KOPT-K1 (cell line): Measurements from ENCODE around the gene ATF7IP.
A peak's percentile ranks its signal among the peaks of the same experiment; 100 is the strongest.
"Not testable (repeated sequence)": the region's sequence is repeated elsewhere in the genome, so short reads cannot be mapped to it uniquely, and the experiment has no call there.

Source experiments
- H3K27ac ChIP-seq: fragments of 200-600 bp; sonication (generic); 2 replicates; pipeline ENCODE4 v1.5.1; 2016; ENCODE audit warnings: antibody characterized with exemption, mild to moderate bottlenecking, low read depth, low read length; ENCODE audit not compliant: poor library complexity, severe bottlenecking
- H3K36me3 ChIP-seq: fragments of 200-600 bp; sonication (generic); 2 replicates; pipeline ENCODE4 v1.5.1; 2017; ENCODE audit warnings: antibody characterized with exemption, mild to moderate bottlenecking, low read length, moderate library complexity; ENCODE audit not compliant: insufficient read depth
- H3K9me3 ChIP-seq: fragments of 200-600 bp; sonication (generic); 2 replicates; pipeline ENCODE4 v1.5.1; 2017; ENCODE audit warnings: antibody characterized with exemption, low read length, mild to moderate bottlenecking; ENCODE audit not compliant: insufficient read depth, poor library complexity, severe bottlenecking

ATF7IP gene

DNA sequence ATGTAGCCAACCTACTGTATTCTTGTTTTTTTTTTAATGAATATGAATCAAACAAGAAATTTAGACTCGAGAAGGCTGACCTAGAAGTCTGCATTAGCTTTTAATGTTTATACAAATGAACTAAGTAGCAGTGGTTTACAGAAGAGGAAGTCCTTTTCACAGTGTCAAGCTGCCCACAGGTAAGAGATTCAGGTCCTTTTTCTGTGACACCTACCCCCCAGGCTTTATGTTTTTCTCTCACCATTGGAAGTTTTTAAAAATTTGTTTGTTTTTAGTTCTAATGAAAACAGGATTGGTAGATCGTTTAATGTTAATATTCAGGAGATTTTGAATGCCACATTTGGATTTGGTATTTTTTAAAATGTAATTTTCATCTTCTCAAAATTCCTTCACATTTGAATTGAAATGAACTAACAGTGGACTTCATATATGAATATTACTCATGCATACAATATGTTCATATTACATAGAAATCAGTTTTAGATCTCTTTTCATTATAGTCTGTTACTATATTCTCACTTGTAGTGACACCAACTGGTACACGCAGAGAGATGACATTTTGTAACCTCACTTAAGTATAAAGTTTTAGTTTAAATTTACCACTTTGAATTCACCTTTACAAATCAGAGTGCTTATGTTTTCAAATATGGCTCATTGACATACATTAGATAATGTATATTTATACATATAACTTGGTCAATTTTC lies 29.7 kb downstream of the ATF7IP start:
- Histone ChIP-seq H3K9me3 (peaks cover 29% of the 10 kb centered on the region), H3K36me3 (peaks cover 5% of the 10 kb centered on the region; the same call in 1 of the 2 replicates), H3K27ac (peak overlapping the region; percentile 55)

DNA sequence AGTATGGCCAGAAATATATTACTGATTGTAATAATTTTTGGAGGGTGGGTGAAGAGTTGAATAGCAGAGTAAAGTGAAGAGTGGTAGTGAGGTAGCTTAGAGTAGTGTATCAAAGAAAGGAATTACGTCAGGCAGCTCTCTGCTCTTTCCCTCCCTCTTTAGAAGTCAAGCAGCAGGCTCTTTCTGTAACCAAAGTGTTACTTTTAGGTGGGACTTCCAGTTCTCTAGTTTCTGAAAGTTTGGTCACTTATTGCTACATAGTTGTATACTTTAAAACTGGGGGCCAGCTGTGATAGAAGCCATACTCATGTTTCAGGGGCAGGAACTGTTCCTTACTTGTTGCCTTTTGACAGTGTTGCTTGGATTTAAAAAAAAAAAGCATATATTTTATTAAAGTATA lies 30.6 kb downstream of the ATF7IP start:
- Histone ChIP-seq H3K9me3 (peaks cover 38% of the 10 kb centered on the region), H3K36me3 (peaks cover 6% of the 10 kb centered on the region), H3K27ac (no peak overlapping the region)

DNA sequence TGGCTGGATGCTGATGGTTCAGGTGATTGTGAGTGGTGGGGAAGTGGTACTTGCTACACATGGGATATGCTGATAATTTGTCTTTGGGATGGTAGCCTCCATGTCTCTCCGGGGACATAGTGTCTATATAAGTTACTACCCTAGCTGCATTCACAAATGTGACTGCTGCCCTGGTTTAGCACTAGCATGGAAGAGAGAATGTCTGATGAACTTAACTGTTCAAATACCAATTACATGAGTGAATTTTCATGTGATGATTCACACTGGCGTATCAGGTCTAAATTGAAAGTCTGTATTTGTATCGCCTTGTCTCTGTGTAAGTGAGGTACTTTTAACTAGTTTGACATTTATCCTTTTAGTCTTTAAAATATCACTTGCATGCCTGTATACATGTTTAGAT lies 34.4 kb downstream of the ATF7IP start:
- Histone ChIP-seq H3K36me3 (peaks cover 9% of the 10 kb centered on the region), H3K27ac (no peak overlapping the region), H3K9me3 (peaks cover 42% of the 10 kb centered on the region)

DNA sequence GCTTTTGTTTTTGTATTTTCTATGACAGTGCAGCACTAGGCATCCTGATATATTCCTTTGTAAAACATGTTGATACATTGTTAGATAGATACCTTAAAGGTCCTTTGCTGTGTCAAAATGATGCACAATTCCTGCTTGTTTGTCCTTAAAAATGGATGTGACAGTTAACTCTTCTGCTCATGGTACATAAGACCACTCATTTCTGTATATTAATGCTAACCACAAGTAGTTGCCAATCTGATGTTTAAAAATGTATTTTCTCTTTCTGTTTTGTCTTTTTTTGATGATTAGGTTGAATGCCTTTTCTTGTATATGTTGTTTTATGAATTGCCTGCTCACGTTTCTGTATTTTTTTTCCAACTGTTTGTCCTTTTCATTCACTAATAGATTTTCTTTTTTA lies 35.1 kb downstream of the ATF7IP start:
- H3K9me3 ChIP-seq: peaks cover 48% of the 10 kb centered on the region

DNA sequence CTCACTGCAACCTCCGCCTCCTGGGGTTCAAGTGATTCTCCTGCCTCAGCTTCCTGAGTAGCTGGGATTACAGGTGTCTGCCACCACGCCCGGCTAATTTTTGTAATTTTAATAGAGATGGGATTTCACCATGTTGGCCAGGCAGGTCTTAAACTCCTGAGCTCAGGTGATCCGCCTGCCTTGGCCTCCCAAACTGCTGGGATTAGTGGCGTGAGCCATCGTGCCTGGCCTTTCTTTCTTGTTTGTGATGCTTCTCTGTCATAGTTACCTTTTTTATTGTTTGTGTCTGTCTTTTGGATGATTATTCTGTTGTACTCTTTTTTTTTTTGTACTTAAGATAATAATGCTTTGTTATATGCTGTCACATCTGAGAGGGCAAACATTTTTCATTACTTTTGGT lies 35.8 kb downstream of the ATF7IP start:
- not testable (repeated sequence) for H3K27ac ChIP-seq, H3K36me3 ChIP-seq
- peaks cover 55% of the 10 kb centered on the region for H3K9me3 ChIP-seq

More for the DNA sequence above, 35.1 kb downstream of the ATF7IP start:
- peaks cover 9% of the 10 kb centered on the region for H3K36me3 ChIP-seq
- no peak overlapping the region for H3K27ac ChIP-seq

DNA sequence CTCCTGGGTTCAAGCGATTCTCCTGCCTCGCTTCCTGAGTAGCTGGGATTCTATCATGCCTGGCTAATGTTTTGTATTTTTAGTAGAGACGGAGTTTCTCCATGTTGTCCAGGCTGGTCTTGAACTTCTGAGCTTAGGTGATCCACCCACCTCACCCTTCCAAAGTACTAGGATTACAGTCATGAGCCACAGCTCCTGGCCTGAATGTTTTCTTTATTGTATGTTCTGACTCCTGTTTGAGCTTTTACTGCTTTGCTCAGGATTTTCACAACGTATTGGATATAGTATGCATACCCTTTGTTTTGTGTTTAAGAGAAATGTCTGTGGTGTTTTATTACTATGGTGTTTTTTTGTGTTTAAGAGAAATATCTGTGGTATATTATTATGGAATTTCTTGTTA lies 37.2 kb downstream of the ATF7IP start:
- H3K9me3 ChIP-seq: peaks cover 53% of the 10 kb centered on the region
- no peak overlapping the region for H3K27ac ChIP-seq
- H3K36me3 ChIP-seq: peaks cover 9% of the 10 kb centered on the region

DNA sequence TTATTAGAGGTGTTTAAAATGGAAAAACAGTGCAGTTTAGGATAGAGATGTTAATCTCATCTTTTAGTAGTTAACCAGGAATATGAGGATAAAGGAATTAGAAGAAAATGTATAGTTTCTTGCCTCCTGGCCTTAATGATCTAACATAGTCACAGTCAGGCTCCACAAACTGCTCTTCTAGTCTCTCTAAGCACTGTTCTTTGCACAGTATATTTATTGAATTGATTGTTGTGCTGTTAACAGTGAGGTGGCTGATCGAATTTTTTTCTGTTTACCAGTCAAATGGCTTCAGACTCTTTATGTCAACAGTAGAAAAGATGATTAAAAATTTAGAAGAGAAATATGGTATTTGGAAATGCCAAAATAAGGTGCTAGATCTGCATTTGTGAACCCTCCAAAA lies 37.8 kb downstream of the ATF7IP start:
- Histone ChIP-seq H3K36me3 (peaks cover 9% of the 10 kb centered on the region), H3K27ac (no peak overlapping the region), H3K9me3 (peaks cover 53% of the 10 kb centered on the region)

DNA sequence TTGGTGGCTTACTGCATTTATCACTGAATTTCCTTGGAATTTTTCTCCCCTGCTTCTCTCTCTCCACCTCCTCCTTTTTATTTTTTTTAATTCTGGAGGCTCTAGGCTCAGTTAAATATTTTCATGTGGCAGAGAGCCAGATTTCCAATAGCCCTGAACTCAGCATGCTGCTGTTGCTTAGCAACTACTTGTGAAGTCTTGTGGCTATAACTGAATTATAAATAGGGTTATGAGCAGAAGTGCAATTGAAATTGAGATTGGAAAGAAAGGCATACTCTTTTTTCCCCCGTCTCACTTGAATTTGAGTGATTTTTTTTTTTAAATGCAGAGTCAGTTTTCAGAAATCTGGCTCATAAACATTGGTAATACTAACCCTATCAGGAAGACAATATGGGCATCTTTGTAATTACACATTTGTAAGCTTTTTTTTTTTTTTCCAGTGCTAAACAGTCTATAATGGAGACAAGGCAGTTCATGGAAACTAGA lies 38.3 kb downstream of the ATF7IP start:
- Histone ChIP-seq H3K9me3 (peaks cover 54% of the 10 kb centered on the region), H3K27ac (no peak overlapping the region), H3K36me3 (peaks cover 9% of the 10 kb centered on the region)

DNA sequence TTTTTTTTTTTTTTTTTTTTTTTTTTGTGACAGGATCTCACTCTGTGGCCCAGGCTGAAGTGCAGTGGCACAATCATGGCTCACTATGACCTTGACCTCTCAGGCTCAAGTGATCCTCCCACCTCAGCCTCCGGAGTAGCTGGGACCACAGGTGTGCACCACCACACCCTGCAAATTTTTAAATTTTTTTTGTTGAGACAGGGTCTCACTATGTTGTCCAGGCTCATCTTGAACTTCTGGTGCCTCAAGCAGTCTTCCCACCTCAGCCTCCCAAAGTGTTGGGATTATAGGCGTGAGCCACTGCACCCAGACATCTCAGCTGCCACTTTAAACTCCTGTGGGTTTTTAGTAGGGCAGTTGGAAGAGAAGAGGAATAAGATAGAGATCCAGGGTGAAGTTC lies 39.9 kb downstream of the ATF7IP start:
- H3K9me3 ChIP-seq: peaks cover 54% of the 10 kb centered on the region
- H3K36me3 ChIP-seq: not testable (repeated sequence)

DNA sequence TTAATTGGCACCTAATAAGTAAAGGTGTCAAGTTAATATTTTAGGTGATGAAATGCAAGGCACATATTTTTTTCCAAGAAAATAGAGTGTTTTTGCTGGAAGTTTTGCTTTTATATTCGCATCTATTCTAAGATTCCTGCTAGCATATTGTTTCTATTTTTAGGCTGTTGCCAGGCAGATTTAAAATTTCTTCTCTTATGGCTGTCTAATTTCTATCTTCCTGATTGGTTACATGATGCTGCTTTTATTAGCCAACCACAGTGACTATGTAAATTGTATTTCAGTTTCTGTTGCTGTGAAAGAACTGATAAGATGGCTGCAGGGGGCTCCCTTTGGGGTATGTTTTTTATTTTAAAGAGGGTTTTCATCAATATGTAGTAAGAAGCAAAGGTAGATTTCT lies 42.7 kb downstream of the ATF7IP start:
- H3K9me3 ChIP-seq: peaks cover 69% of the 10 kb centered on the region
- no peak overlapping the region for H3K27ac ChIP-seq
- H3K36me3 ChIP-seq: no peaks in the 10 kb centered on the region

More for the DNA sequence above, 39.9 kb downstream of the ATF7IP start:
- H3K27ac ChIP-seq: not testable (repeated sequence)

DNA sequence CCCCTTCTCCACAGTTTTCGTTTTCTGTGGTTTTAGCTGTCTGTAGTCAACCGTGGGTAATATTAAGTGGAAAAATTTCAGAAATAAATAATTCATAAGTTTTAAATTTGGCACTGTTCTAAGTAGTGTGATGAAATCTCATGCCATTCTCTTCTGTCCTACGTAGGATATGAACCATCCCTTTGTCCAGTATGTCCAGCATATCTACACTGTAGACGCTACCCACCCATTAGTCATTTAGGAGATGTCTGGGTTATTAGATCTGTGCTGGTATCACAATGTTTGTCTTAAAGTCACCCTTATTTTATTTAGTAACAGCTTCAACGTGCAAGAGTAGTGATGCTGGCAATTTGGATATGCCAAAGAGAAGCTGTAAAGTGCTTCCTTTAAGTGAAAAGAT lies 44.7 kb downstream of the ATF7IP start:
- H3K36me3 ChIP-seq: no peaks in the 10 kb centered on the region
- peaks cover 77% of the 10 kb centered on the region for H3K9me3 ChIP-seq
- no peak overlapping the region for H3K27ac ChIP-seq

DNA sequence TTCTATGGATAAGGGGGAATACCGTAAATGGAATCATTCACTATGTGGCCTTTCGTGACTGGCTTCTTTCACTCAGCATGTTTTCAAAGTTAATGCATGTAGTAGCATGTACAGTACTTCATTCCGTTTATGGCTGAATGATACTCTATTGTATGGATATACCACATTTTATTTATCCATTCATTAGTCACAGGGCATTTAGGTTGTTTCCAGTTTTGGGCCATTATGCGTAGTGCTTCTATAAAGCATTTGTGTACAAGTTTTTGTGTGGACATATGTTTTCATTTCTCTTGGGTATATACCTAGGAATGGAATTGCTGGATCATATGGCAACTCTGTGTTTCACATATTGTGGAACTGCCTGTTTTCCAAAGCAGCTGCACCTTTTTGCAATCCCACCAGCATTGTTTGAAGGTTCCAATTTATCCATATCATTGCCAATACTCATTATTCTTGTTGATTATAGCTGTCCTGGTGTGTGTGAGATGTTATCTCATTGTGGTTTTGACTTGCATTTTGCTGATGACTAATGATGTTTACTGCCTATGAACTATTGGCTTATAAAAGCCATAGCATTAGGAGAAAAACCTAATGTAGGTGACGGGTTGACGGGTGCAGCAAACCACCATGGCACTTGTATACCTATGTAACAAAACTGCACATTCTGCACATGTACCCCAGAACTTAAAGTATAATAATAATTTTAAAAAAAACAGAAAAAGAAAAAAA lies 45.5 kb downstream of the ATF7IP start:
- no peak overlapping the region for H3K27ac ChIP-seq
- peaks cover 74% of the 10 kb centered on the region for H3K9me3 ChIP-seq
- no peaks in the 10 kb centered on the region for H3K36me3 ChIP-seq

DNA sequence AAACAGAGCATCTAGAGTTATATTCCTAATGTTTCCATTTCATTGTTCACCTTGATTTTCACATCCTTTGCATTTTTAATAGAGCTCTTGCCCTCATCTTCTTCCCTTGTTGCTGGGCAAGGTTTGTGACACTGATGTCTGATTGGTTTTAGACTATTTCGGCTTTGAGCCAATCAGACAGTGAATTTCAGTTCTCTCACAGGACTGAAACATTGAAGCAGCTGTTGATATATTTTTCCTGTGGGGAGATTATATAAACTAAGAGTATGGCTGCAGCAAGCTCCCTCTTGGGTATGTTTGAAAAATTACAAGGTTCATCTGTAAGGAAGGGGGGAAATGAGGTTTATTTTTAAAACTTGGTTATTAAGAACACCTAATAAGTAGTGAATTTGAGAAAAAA lies 51.2 kb downstream of the ATF7IP start:
- Histone ChIP-seq H3K27ac (no peak overlapping the region), H3K9me3 (peaks cover 71% of the 10 kb centered on the region), H3K36me3 (peaks cover 17% of the 10 kb centered on the region)

DNA sequence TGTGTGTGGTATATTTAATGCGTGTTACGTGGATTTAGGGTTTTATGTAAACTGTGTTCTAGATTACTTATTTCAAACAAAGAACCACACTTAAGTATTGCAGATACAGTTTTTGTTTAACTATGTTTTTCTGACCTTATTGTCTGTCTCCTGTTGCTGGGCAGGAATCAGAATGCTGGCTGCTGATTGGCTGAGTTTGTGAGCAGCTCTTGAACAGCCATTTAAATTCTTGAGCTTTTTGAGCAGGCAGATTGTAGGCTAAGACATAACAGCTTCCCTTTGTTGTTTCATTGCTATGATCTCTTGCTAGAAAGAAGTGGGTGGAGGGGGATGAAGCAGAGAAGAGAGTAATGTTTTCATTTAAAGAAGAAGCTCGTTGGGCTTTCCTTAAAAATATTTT lies 52.2 kb downstream of the ATF7IP start:
- peaks cover 74% of the 10 kb centered on the region for H3K9me3 ChIP-seq
- peaks cover 20% of the 10 kb centered on the region for H3K36me3 ChIP-seq
- H3K27ac ChIP-seq: no peak overlapping the region

DNA sequence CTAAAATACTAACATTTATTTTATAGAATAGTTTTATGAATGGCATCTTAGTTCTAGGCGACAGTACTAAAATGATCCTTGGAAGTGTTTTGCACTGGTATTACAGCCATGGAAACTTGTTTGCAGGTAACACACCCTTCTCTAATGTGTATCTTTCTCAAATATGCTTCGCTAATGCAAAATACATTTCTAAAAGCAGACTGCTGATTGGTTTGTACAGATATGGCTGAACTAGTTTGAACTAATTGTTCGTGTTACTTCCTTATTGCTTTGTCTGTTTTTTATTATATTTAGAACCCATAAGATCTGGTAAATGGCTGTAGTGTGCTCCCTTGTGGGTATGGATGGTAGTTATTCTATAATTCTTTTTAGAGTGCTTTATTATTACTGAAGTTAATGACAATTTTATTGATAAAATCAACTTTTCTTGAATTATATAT lies 53.0 kb downstream of the ATF7IP start:
- H3K27ac ChIP-seq: no peak overlapping the region

More for the DNA sequence above, 53.0 kb downstream of the ATF7IP start:
- Histone ChIP-seq H3K36me3 (peaks cover 23% of the 10 kb centered on the region), H3K9me3 (peaks cover 74% of the 10 kb centered on the region)
